ENCODE measurements around the gene CARD18.
A peak's percentile ranks its signal among the peaks of the same experiment; 100 is the strongest.

The CARD18 gene

GRCh38 chr11:105139669-105140068, at the start of gene CARD18:
Gene CARD18, minus strand, starts transcription at chr11:105139769. Its CDS starts 43 bp downstream, at chr11:105139726.
- no peak for DNase-seq

- no peak for DNase-seq
These were observed 44.4 kb upstream of the CARD18 start for GRCh38 chr11:105183987-105184386.

GRCh38 chr11:105183426-105183825, 43.9 kb upstream of the CARD18 start:
- no peak for DNase-seq

GRCh38 chr11:105181521-105181920, 42.0 kb upstream of the CARD18 start:
- DNase-seq, result no peak

- peak in 19 of 56 donors; percentile 0 to 60 (median 21) for DNase-seq
These were observed 41.5 kb upstream of the CARD18 start for GRCh38 chr11:105181100-105181499.

- no peak for DNase-seq
These were observed 40.1 kb upstream of the CARD18 start for GRCh38 chr11:105179542-105180278.

- no peak for DNase-seq
These were observed 38.1 kb upstream of the CARD18 start for GRCh38 chr11:105177658-105178057.

GRCh38 chr11:105168457-105168856, 28.9 kb upstream of the CARD18 start:
- no peak for DNase-seq

GRCh38 chr11:105167244-105167643, 27.7 kb upstream of the CARD18 start:
- no peak for DNase-seq

GRCh38 chr11:105164208-105164607, 24.6 kb upstream of the CARD18 start:
- DNase-seq, result no peak

- no peak for DNase-seq
These were observed 22.9 kb upstream of the CARD18 start for GRCh38 chr11:105162506-105162905.

- DNase-seq, result no peak
These were observed 18.9 kb upstream of the CARD18 start for GRCh38 chr11:105158436-105158835.

GRCh38 chr11:105156720-105157119, 17.2 kb upstream of the CARD18 start:
- DNase-seq, result no peak

- no peak for DNase-seq
These were observed 16.7 kb upstream of the CARD18 start for GRCh38 chr11:105156231-105156630.

GRCh38 chr11:105155679-105156078, 16.1 kb upstream of the CARD18 start:
- no peak for DNase-seq

- no peak for DNase-seq
These were observed 13.8 kb upstream of the CARD18 start for GRCh38 chr11:105153392-105153791.

GRCh38 chr11:105152560-105152959, 13.0 kb upstream of the CARD18 start:
- DNase-seq, result no peak

GRCh38 chr11:105152021-105152512, 12.5 kb upstream of the CARD18 start:
- no peak for DNase-seq

GRCh38 chr11:105149477-105149876, 9.9 kb upstream of the CARD18 start:
- no peak for DNase-seq

- no peak for DNase-seq
These were observed 8.7 kb upstream of the CARD18 start for GRCh38 chr11:105148241-105148640.

- DNase-seq, result no peak
These were observed 5.3 kb upstream of the CARD18 start for GRCh38 chr11:105144887-105145286.

GRCh38 chr11:105142167-105142566, 2.6 kb upstream of the CARD18 start:
- DNase-seq, result no peak

GRCh38 chr11:105137286-105137685, 2.3 kb downstream of the CARD18 start:
- DNase-seq, result no peak

Data from nucleus accumbens (tissue), 56 donors.